ENCODE results near the gene MED13L. TPM values are rescaled to one million over a fixed set of nuclear protein-coding genes. Genes with fewer than 3 reads are reported as not detected.

MED13L gene
- total RNA-seq, 2 donors from 2014 or later, result 55.0 to 64.1 TPM

GRCh38 chr12:115918763-115919162, 358.7 kb downstream of the MED13L start:
- Histone ChIP-seq H3K36me3 (no peaks in the 10 kb centered on the region), H3K9me3 (peaks cover 0 to 13% of the 10 kb centered on the region in 2 donors), H3K4me3 (no peak overlapping the region), H3K27me3 (peaks cover 2 to 6% of the 10 kb centered on the region in 2 donors), H3K27ac (no peak overlapping the region), H3K4me1 (peaks cover 0 to 6% of the 10 kb centered on the region in 2 donors)
- TF ChIP-seq CTCF (IDR thresholded peaks at IDR 0.05), result no peak
- DNase-seq (ENCODE audit: low spot score), result peak; percentile 9

DNA sequence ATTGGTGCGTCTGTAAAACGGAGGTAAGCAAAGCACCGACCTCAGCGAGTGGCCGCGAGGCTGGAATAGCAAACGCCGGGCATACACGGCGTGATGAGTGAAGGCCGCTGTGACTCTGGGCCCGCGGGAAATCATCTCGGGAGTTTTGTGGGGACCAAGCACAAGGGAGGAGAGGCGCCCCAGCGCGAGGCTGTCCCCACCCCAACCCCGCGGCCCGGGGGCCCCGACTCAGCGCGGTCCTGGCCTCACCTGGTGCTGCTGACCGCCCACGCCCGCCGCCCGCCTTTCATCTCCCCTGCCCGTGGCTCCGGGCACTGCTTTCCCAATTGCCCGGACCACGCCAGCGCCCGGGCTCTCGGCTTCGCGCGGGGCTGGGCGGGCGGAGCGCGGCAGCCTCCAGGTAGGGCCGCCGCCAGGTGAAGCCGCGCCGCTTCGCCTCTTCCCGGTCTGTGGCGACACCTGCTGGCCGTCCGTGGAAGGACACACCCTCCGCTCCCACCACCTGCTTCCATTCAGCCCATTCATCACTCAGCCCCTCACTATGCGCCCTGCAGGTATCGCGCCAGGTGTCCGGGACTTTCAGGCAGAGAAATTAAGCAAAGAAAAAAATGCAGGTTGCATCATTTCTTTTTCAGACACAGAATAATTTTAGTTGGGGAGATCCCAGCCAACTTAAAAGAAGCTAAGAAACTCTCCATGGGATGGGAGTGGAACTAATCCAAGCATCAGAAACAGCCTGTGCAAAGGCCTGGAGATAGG, 360.4 kb downstream of the MED13L start:
- peaks cover 2 to 6% of the 10 kb centered on the region in 2 donors for H3K27me3 ChIP-seq
- peak; percentile 92 to 98 for TF ChIP-seq CTCF (IDR thresholded peaks at IDR 0.05)
- H3K9me3 ChIP-seq, result peaks cover 0 to 6% of the 10 kb centered on the region in 2 donors
- H3K27ac ChIP-seq, result no peak overlapping the region
- peak overlapping the region in 1 of 2 donors; percentile 29 for H3K4me3 ChIP-seq
- no peaks in the 10 kb centered on the region for H3K36me3 ChIP-seq
- no peak for DNase-seq (ENCODE audit: low spot score)
- H3K4me1 ChIP-seq, result peaks cover 0 to 6% of the 10 kb centered on the region in 2 donors

DNA sequence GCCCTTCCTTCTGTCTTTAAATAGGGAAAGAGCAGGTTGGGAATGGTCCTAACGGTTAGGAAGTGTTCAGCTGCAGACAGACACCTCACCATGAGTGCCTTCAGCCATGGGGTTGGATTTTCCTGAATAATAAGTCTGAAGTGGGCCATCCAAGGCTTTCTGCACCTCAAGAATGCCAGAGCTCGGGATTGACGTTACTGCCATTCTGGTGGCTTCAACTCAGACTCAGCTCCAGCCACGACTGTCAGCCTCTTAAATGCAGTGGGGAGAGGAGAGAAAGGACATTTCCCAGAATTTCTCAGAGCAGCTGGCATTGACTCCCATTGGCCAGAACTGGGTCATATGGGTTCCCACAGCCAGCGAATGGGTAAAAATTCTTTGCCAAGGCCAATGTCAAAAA, 363.4 kb downstream of the MED13L start:
- Histone ChIP-seq H3K27ac (no peak overlapping the region), H3K36me3 (no peaks in the 10 kb centered on the region), H3K9me3 (peaks cover 0 to 7% of the 10 kb centered on the region in 2 donors), H3K4me3 (no peak overlapping the region), H3K4me1 (peaks cover 0 to 6% of the 10 kb centered on the region in 2 donors), H3K27me3 (peaks cover 2 to 6% of the 10 kb centered on the region in 2 donors)
- no peak for TF ChIP-seq CTCF (IDR thresholded peaks at IDR 0.05)
- no peak for DNase-seq (ENCODE audit: low spot score)

DNA sequence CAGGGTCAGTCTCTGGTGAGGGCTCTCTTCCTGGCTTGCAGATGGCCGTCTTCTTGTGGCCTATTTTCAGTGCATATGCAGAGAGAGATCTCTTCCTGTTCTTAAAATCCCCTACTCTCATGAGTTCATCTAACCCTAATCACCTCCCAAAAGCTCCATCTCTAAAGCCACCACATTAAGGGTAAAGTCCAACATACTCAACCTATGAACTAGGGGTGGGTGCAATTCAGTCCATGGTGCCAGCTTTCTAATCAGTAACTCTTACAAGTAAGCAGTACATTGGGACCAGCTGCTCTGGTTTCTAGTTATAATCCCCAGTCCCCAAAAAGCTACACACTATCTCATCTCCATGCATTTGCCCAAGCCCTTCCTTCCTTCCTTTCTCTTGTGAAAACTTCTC, 365.1 kb downstream of the MED13L start:
- TF ChIP-seq CTCF (IDR thresholded peaks at IDR 0.05), result no peak
- Histone ChIP-seq H3K36me3 (no peaks in the 10 kb centered on the region), H3K4me1 (peaks cover 0 to 6% of the 10 kb centered on the region in 2 donors), H3K27me3 (peaks cover 0 to 6% of the 10 kb centered on the region in 2 donors), H3K9me3 (peaks cover 0 to 7% of the 10 kb centered on the region in 2 donors), H3K4me3 (no peak overlapping the region), H3K27ac (no peak overlapping the region)
- DNase-seq (ENCODE audit: low spot score), result no peak

DNA sequence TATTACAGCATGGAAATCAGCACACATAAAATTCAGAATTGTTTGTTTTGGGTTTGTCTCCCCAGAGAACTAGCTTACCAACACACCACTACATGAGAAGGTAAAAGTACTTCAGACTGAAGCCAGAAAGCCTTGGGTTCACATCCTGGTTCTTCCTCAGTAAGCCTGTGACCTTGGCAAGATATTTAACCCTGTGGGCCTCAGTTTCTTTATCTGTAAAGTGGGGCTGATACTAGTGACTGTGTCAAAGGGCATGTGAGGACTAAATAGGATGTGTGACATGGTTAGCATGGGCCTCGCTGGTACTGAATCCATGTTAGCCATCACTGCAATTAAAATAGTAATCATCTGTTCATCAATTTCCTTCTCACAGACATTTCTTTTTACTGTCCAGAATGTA, 366.1 kb downstream of the MED13L start:
- TF ChIP-seq CTCF (IDR thresholded peaks at IDR 0.05), result no peak
- H3K4me1 ChIP-seq, result no peaks in the 10 kb centered on the region
- peaks cover 0 to 7% of the 10 kb centered on the region in 2 donors for H3K9me3 ChIP-seq
- H3K27me3 ChIP-seq, result no peaks in the 10 kb centered on the region
- no peak overlapping the region for H3K27ac ChIP-seq
- no peak overlapping the region for H3K4me3 ChIP-seq
- DNase-seq (ENCODE audit: low spot score), result no peak
- H3K36me3 ChIP-seq, result no peaks in the 10 kb centered on the region

All from right atrium auricular region (tissue), 2 donors.